A172 (cell line): ENCODE measurements around the gene HCRT. TPM values are rescaled to one million over a fixed set of nuclear protein-coding genes. Genes with fewer than 3 reads are reported as not detected.
"Not testable (repeated sequence)": the region's sequence is repeated elsewhere in the genome, so short reads cannot be mapped to it uniquely, and the experiment has no call there.

Experiments used
- DNase-seq: peaks from one replicate; pipeline ENCODE4 v3.0.0-alpha.2; 2015; ENCODE audit warnings: low spot score
- total RNA-seq: library from RNA; depleted of rRNA; stranded (reverse); fragments of >200 nt; shearing (Covaris generic); gene quantifications from 2 replicates; pipeline ENCODE4 v1.2.3, GENCODE V29; 2014; rRNA removed

Gene HCRT
- not detected in 2 replicates for total RNA-seq

GRCh38 chr17:42184713-42185620 lies at the start of gene HCRT:
Gene HCRT, minus strand, starts transcription at chr17:42185452. Its CDS starts 87 bp downstream, at chr17:42185365.
- DNase-seq = no peak

- no peak for DNase-seq
Measured at GRCh38 chr17:42233994-42234393, 48.7 kb upstream of the HCRT start.

- DNase-seq = peak; percentile 54
Measured at GRCh38 chr17:42233156-42233555, 47.9 kb upstream of the HCRT start.

- no peak for DNase-seq
Measured at GRCh38 chr17:42230225-42230624, 45.0 kb upstream of the HCRT start.

GRCh38 chr17:42227849-42228700 lies 42.8 kb upstream of the HCRT start:
- no peak for DNase-seq

GRCh38 chr17:42225646-42226045 lies 40.4 kb upstream of the HCRT start:
- no peak for DNase-seq

- no peak for DNase-seq
Measured at GRCh38 chr17:42224651-42225050, 39.4 kb upstream of the HCRT start.

GRCh38 chr17:42221886-42222745 lies 36.9 kb upstream of the HCRT start:
- DNase-seq = peak; percentile 66

- DNase-seq = not testable (repeated sequence)
Measured at GRCh38 chr17:42219280-42219679, 34.0 kb upstream of the HCRT start.

- DNase-seq = no peak
Measured at GRCh38 chr17:42214156-42214555, 28.9 kb upstream of the HCRT start.

- no peak for DNase-seq
Measured at GRCh38 chr17:42212382-42212781, 27.1 kb upstream of the HCRT start.

- DNase-seq = not testable (repeated sequence)
Measured at GRCh38 chr17:42211921-42212341, 26.7 kb upstream of the HCRT start.

- DNase-seq = no peak
Measured at GRCh38 chr17:42210046-42210445, 24.8 kb upstream of the HCRT start.

- DNase-seq = not testable (repeated sequence)
Measured at GRCh38 chr17:42206153-42206612, 20.9 kb upstream of the HCRT start.

- DNase-seq = no peak
Measured at GRCh38 chr17:42203354-42203753, 18.1 kb upstream of the HCRT start.

- DNase-seq = peak; percentile 34
Measured at GRCh38 chr17:42202696-42203095, 17.4 kb upstream of the HCRT start.

- no peak for DNase-seq
Measured at GRCh38 chr17:42202159-42202558, 16.9 kb upstream of the HCRT start.

GRCh38 chr17:42201458-42201772 lies 16.2 kb upstream of the HCRT start:
- no peak for DNase-seq

- DNase-seq = no peak
Measured at GRCh38 chr17:42200706-42201457, 15.6 kb upstream of the HCRT start.

GRCh38 chr17:42199416-42200011 lies 14.3 kb upstream of the HCRT start:
- DNase-seq = no peak
